Measurements from ENCODE around the gene VPS13A.

VPS13A gene

GRCh38 chr9:77469515-77470231, 292.3 kb downstream of the VPS13A start:
- no peak for TF ChIP-seq EGR1 (IDR thresholded peaks at IDR 0.05)
- no peak for TF ChIP-seq NFIC (IDR thresholded peaks at IDR 0.05)
- TF ChIP-seq TAF1 (IDR thresholded peaks at IDR 0.05; ENCODE audit: low read depth): no peak
- TF ChIP-seq ZBTB7A (IDR thresholded peaks at IDR 0.05; ENCODE audit: low read depth): no peak
- no peak for TF ChIP-seq CEBPB (IDR thresholded peaks at IDR 0.05)
- TF ChIP-seq CREB1 (IDR thresholded peaks at IDR 0.05; ENCODE audit: low read depth): no peak
